Ecto neural progenitor cell (in vitro differentiated cells): ENCODE measurements around the gene RAC3.

Experiments used
- DNase-seq: peaks from one replicate; pipeline ENCODE4 v3.0.0-alpha.2; 2018; ENCODE audit warnings: low spot score

Gene RAC3

DNA sequence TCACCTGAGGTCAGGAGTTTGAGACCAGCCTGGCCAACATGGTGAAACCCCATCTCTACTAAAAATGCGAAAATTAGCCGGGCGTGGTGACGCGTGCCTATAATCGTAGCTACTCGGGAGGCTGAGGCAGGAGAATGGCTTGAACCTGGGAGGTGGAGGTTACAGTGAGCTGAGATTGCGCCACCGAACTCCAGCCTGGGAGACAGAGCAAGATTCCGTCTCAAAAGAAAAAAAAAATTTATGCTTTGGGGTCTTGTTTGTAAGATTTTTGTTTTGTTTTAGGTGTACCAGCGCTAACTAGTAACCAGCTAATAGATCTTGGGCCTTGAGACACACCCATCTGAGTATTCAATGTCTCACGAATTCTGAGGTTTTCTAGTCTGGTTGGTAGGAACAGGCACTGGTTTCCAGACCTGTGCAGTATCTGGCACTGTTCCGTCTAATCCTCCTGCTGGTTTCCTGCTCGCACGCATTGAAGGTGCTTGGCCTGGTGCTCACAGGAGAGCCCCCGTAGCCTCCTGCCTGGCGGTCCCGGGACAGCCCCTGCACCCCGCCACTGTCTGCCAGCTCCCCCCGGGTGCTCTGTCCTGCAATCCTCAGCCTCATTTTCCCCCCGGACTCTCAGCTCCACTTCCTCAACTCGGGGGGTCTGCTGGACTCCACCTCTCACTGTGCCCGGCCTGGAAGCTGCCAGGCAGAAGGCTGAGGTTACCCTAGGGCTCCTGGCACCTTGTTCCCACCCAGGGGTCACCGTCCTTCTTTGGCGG is 44.7 kb downstream of the RAC3 start:
- DNase-seq: no peak

DNA sequence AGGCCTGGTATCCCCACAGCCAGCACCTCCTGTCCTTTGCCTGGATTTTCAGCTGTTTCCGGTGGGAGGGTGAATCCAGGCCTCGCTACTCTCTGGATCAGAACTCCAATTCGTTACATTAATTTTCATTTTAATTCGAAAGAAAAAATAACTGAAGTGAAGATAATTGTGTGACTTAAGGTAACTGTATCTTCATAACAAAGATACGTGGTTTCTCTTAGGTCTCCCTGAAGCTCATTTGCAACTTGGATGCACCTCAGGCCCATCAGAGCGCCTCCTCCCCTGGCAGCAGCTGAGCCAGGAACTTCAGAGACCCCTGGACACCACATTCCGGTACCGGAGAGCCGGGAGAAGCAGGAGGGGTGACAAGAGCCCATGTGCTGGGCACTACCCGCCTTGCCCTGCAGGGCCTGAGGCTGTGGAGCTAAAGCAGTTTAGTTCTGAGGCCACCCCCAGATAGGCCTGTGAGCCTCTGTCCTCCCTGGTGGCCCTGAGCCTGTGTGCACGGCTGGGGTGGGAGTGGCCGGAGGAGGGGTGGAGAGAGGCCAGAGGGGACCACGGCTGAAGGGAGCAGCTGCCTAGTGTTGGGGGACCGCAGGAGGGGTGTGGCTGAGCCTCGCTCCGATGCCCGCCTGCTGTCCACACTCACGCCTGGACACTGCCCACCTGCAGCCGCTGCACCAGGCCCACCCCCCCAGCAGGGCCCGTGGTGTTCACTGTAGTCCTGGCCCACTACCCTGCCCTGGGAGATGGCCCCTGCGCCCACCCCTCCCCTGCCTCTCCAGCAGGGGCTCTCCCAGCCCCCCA is 45.5 kb downstream of the RAC3 start:
- no peak for DNase-seq

- DNase-seq: no peak
These were observed 46.3 kb downstream of the RAC3 start for GRCh38 chr17:82077617-82078358.

DNA sequence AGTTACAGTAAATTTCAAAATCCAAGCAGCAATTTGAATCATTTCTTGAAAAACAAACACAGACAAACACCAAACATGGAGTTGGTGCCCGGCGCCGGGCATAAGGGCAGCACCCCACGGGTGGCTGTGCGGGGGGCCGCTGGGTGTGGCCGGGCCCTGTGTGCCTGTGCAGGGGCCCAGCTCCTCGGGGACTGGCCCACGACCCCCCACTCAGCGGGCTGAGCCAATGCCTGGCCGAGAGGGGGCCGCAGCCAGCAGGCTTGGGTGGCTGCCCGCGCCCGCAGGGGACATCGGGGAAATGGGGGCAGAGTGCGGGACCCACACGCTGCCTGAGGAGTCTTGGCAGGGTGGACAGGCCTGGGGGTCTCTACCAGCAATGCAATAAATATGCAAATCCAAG is 47.0 kb downstream of the RAC3 start:
- no peak for DNase-seq

DNA sequence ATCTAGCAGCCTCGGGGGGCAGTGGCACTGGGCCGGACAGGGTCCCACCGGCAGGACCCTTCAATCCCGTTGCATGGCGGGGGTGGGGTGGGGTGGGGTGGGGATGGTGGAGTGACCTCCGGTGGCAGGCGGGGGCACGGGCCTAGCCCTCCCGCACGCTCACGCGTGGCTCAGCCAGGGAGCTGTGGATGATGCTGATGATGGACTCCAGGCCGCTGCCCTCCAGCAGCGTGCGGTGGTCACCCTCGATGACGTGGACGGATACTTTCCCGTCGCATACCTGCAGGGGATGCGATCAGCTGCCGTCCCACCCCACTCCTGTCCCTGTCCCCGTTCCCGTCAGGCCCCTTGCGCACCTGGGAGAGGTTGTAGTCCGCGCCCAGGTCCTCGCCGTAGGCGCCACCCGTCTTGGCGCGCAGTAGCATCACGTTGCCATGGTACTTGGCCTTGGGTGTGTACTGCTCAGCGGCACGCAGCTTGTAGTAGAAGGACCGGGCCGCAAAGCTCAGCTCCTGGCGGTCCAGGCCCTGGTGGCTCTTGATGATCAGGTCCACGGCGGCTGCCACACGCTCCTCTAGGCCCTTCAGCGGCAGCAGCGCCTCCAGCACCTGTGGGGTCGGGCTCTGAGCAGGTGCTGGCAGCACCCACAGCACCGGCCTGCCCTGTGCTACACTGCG is 47.7 kb downstream of the RAC3 start:
- no peak for DNase-seq

DNA sequence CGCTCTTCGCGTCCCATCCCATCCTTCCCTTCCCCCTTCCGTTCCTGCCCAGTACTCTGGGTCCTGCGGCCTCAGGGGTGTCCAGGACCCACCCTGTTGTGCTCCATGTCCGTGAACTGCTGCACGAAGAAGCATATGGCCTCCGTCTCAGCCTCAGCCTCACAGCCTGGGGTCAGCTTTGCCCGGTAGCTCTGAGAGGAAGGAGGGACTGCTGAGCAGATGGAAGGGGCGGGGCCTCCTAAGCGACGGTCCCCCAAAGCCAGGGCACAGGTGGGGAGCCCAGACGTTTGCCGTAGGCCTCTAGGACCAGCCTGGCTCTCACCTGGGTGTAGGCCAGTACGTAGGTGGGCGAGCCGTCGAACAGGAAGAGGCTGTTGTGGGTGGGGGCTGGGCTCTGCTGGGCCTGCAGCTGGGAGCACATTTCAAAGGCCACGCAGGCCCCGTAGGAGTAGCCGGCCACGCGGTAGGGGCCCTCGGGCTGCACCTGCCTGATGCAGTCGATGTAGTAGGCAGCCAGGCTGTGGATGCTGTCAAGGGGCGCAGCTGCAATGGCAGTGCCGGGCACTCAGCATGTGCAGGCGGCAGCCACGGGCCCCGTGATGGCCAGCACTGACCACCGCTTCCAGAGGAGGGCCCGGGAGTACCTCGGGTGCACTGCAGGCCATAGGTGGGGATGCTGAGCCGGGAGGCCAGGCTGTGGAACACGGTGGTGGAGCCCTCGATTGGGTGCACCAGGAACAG is 48.7 kb downstream of the RAC3 start:
- no peak for DNase-seq

DNA sequence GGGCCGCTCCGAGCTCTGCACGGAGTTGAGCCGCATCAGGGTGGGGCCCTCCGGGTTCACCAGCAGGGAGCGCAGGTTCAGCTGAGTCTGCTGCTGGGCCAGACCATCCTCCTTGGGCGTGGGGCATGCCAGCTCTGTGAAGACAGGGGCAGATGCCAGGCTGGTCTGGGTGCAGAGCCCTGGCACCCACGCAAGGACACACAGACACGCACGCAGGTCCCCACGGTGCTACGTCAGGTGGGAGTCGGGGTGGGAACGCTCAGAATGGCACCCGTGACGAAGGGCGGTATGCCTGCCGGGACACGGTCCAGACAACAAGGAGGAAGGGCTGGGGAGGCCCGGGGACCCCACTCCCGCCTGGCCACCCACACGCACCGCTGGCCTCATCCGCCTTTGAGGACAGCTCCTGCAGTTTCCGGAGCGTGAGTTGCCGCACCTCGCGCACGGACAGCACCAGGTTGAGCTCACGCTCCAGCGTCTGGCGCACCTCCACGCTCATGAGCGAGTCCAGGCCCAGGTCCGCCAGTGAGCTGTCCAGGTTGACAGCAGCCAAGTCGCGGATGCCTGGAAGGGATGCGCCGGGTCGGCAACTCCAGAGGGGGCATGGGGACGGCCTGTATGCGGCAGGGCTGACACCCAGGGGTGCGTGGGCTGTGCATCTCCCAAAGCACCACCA is 49.4 kb downstream of the RAC3 start:
- no peak for DNase-seq

GRCh38 chr17:82081546-82081945 is 50.1 kb downstream of the RAC3 start:
- DNase-seq: no peak

DNA sequence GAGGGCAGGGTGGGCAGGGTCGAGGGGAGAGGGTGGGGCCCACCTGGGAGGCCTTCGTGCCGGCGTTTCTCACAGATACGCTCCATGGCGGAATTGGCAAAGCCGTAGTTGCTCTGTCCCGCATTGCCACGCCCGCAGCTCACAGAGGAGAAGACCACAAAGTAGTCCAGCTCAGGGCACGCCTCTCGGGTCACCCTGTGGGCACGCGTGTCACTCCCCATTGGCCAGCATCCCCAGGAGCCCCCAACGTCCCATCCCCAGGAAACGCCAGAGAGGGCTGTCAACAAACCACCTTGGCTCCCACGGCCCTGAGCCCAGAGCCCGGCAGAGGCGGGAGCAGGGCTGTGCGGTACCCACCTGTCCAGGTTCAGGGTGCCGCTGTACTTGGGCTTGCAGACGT is 50.5 kb downstream of the RAC3 start:
- no peak for DNase-seq

DNA sequence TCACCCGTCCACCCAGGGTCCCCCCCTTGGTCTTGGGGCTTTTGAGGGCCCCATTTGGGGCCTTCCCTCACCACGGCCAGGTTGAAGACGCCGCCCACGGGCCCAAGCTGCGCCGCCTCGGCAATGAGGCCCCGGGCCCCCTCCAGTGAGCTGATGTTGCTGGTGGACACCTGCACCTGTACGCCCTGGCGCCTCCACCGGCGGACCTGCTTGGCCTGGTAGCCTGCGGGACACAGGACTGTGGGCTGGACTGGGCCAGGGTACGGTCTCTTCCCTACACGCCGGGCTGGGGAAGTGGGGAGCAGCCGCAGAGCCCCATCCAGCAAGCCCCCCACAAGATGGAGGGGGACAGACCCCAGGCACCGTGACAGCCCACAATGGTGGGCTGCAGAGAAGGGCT is 51.0 kb downstream of the RAC3 start:
- DNase-seq: no peak

DNA sequence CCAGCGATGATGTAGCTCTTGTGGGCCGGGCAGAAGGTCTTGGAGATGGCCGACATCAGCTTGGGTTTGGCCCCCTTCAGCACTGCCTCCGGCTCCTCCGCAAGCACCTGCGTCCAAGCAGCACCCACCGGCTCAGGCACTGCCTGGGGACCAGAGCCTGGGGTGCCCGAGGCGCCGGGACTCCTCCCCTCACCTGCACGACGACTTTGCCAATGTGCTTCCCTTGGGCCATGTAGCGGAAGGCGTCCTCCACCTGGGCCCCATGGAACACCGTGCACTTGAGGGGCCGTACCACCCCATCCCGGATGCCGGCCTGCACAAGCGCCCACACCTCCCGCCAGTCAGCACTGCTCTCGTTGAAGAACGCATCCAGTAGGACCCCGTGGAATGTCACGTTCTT is 51.5 kb downstream of the RAC3 start:
- DNase-seq: no peak
